HG03442 (cell line): ENCODE data around the gene ZCCHC3.
A peak's percentile ranks its signal among the peaks of the same experiment; 100 is the strongest.
"Not testable (repeated sequence)": the region's sequence is repeated elsewhere in the genome, so short reads cannot be mapped to it uniquely, and the experiment has no call there.

Source experiments
- ATAC-seq: cut with Tn5 transposase; IDR thresholded peaks from one replicate; pipeline ENCODE4 v1.9.1; 2021; ENCODE audit warnings: mild to moderate bottlenecking, moderate library complexity; ENCODE audit not compliant: unreplicated experiment

ZCCHC3 gene, protein sequence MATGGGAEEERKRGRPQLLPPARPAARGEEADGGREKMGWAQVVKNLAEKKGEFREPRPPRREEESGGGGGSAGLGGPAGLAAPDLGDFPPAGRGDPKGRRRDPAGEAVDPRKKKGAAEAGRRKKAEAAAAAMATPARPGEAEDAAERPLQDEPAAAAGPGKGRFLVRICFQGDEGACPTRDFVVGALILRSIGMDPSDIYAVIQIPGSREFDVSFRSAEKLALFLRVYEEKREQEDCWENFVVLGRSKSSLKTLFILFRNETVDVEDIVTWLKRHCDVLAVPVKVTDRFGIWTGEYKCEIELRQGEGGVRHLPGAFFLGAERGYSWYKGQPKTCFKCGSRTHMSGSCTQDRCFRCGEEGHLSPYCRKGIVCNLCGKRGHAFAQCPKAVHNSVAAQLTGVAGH

DNA sequence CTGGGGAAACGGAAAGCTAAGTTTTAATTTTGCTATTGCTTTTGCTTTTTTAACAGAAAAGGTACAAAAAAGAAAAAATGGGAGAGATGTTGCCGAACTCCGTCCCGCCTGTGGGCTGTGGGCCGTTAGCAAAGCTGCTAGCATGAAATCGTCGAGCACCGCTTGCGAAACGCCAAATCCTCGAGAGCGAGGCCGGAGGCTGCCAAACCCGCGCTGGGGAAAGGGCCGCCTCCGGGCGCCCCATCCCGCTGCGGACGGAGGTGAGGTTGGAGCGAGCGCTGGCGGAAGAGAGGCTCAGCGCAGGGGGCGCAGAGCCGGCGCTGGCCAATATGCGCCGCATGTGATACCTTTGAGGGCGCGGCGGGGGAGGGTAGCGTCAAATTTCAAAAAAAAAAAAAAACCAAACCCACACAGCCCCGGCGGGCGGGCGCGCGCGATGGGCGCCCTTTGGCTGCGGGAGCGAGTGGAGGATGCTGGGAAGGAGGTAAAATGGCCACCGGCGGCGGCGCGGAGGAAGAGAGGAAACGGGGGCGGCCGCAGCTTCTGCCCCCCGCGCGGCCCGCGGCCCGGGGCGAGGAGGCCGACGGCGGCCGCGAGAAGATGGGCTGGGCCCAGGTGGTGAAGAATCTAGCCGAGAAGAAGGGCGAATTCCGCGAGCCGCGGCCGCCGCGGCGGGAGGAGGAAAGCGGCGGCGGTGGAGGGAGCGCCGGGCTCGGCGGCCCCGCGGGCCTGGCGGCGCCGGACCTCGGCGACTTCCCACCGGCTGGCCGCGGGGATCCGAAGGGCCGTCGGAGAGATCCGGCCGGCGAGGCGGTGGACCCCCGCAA is at the start of gene ZCCHC3:
Gene ZCCHC3, plus strand, starts transcription at position 473 of the 827 bp plus-strand sequence. Its CDS starts 17 bp downstream, at position 490.
- ATAC-seq = peak; percentile 75

DNA sequence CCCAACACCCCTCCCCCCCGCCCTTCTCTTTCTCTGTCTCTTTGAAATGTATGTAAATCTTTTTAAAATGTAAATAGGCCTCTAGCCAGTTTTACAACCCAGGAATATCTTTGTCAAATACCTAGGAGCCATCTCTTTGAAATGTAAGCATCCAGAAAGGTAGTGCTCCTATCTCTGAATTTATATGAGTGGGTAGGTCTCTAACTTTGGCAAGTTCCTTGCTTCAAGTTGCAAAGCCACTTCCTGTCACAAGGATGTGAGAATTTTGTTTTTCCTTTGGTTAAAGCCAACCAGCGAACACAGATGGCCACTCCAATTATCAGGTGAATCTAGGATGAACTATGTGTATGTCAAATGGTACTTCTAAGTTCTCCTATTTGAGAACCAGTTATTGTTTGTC is 46.0 kb upstream of the ZCCHC3 start:
- ATAC-seq = no peak

DNA sequence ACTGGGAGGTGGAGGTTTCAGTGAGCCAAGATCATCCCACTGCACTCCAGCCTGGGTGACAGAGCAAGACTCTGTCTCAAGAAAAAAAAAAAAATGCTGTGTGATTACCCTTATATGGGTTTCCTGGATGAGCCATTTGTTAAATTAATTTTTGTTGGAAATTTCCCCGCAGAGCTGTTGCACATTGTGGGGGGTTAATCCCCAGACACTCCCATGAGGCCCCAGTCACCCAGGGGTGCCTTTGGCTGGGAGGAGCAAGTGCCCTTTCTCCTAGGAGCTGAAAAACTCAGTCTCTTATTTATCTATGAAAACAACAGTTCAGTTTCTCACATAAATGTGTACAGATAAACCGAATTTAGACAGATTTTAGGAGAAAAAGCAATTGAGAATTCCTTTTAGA is 44.6 kb upstream of the ZCCHC3 start:
- no peak for ATAC-seq

DNA sequence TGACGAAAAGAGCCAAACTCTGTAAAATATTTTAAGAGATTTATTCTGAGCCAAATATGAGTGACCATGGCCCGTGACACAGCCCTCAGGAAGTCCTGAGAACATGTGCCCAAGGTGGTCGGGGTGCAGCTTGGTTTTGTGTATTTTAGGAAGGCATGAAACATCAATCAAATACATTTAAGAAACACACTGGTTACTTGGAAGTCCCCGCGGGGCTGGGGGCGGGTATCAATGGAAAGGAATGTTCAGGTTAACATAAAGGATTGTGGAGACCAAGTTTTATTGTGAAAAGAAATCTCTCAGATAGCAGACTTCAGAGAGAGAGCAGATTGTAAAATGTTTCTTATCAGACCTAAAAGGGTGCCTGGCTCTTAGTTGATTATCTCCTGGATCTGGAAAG is 43.9 kb upstream of the ZCCHC3 start:
- ATAC-seq = not testable (repeated sequence)

DNA sequence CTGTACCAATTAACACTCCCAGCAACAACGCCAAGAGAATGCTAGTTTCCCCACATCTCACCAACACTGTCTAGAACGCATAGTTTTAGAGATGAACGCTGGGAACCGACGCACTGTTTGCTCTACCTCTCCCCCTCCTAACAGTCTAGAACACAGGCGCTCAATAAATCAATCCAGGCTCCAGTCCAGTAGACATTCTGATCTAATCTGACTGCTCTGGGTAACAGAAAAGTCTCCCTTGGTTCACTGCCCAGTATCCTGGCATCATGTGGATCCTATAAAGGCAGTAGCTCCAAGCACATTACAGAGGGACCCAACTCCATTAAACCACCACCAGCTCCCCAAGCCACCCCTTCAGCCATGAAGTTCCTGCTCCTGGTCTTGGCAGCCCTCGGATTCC is 40.0 kb upstream of the ZCCHC3 start, which contains the start of gene DEFB132:
Gene DEFB132, plus strand, starts transcription at position 306 of the 400 bp plus-strand sequence. Its CDS starts 55 bp downstream, at position 361.
- no peak for ATAC-seq

DNA sequence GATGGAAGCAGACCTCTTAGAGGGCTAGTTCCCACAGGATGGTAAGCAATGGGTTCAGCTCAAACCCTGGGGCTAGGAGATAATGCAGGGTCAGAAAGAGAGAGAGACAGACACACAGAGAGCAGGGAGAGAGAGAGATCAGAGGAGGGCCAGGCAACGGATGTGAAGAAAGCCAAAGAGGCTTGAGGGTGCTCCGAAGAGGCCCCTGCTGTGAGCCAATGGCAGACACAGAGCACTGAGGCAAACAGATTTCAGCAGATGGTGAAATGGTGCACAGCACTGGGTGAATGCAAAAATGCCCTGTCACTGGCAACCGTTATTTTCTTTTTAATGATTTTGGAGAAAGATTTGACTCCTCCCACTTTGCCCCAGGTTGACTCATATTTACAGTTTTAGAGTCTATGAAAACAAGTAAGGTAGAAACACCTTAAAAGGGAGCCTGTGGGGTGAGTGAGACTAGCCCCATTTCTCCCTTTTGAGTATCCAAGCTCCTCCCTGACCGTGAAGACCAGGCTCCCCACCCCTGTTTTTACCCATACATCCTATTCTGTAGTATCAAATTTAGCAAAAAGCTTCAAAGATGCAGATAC is 39.0 kb upstream of the ZCCHC3 start:
- no peak for ATAC-seq

DNA sequence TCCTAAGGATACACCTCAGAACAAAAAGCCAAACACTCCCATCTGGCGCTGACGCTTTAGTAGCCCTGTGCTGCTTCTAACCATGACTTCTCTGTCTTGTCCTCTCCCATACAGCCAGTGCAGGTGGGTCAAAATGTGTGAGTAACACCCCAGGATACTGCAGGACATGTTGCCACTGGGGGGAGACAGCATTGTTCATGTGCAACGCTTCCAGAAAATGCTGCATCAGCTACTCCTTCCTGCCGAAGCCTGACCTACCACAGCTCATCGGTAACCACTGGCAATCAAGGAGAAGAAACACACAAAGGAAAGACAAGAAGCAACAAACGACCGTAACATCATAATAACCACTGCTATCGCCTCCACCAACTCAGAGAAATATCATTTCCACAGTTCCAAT is 38.4 kb upstream of the ZCCHC3 start:
- ATAC-seq = no peak

DNA sequence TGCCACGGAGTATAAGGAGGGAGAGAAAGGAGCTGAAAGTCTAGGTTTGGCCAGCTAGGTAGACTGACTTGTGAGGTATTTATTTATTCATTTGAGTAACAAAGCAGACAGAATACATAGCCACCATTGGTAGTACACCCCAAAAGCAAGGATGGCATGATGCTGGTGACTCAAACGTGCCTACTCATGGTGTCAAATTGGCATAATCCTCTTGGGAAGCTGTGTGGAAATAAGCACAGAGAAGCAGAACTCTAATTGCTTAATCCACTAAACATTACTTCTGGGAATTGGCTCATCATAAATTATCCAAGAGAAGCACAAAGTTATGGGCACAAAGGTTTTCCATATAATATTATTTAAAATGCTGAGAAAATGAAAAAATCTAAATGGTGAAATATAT is 37.4 kb upstream of the ZCCHC3 start:
- ATAC-seq = no peak

DNA sequence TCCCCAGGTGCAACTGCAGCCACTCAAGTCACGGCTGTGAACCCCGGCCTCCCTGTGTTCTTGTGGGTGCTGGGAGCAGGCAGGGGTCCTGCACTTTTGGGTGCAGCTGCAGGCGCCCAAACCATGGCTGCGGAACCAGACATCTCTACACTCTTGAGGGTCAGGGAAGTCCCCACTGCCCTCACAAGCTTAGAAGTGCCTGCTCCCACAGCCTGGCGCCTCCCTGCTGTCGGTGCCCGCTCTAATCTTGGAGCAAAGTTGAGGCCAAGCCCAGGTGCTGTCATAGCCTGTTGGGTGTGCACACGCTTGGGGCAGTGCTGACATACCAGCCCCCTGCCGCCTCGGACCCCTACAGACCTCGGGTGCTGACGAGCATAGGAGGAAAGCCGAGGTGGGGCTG is 33.7 kb upstream of the ZCCHC3 start:
- no peak for ATAC-seq

DNA sequence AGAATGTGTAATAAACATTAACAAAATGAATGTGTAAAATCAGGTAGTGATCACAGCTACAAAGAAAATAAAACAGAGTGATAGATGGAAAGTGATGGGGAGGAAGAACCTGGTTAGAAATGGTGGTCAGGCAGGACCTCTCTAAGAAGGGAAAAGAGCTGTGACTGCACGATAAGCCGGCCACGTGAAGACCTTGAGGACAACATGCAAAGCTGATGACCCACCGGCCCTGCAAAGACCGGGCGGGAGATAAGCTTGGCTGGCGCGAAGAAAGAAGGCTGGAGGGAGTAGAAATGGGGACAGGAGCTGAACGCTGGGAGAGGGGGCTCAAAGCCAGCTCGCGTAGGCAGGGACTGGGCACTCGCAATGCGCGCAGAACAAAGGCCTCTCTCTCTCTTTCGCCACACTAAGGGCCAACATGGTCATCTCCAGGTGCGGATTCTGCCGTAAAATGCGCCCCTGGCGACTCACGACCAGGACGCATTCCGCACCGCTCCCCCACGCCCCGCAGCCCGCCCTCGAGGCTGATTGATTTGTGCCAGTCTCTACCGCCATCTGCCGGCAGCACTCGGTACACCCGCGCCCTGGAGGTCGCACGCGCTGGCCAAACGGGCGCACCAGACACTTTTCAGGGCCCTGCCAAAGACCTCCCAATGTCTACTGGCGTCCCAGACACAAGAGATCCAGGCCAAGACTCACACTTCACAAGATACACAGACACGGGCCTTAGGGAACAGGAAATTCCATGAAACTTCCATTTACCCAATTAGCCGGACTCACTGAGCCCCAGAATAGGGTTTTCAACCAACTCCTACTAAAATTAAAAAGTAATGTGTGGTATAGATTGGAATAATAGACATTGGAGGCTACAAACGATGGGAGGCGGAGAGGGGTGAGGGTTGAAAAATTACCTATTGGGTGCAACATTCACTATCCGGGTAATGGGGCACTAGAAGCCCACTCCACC is 30.5 kb upstream of the ZCCHC3 start:
- ATAC-seq = peak; percentile 85

DNA sequence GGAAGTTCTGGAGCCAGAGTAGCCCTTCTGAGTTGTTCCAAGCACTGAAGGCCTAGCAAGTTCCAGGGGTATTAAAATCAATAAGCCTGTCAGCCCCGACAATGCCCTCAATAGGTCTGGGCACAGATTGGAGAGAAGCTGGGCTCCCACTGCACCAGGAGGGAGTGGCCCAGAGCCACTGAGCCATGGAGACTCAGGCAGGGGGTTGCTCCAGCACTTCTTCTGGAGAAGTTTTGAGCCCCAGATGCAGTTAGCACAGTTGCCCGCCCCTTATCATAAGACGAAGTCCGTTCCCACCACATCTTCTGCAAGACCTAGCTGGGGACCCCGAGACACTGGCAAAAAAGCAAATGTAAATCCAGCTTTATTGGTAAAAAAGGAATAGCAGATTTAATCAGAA is 26.9 kb upstream of the ZCCHC3 start:
- ATAC-seq = no peak

DNA sequence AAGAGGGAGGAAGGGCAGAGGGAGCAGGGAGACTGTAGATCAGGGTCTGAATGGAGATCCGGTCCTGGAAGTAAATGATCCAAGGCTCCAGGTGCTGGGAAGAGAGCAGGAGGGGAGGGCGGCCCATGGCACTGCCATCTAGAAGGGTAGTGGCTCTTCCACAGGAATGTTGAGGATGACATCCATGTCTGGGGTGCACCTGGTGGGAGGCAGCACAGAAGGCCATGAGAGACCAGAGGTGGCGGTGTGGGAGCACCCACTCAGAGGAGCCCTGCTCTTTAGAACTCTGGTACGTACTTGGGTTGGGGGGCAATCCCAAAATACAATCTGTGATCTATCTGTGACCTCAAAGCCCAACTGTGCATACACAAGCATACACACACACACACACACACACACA is 26.3 kb upstream of the ZCCHC3 start:
- ATAC-seq = no peak

DNA sequence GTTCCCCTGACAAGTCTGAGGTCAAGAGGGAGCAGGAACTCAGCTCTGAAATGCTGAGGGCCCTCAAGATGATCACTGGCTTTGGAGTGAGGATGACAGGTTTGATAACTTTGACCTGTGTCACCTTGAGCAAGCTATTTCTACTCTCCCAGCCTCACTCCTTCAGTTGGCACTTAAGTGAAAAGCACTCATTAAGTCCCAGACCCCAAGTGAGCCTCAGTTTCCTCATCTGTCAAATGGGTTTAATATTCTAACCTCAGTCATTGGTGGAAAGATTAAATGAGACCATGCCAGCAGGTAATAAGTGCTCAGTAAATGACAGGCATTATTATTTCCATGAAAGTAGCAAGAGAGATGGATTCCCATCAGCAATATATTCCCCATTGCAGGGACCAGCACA is 25.8 kb upstream of the ZCCHC3 start:
- ATAC-seq = no peak

DNA sequence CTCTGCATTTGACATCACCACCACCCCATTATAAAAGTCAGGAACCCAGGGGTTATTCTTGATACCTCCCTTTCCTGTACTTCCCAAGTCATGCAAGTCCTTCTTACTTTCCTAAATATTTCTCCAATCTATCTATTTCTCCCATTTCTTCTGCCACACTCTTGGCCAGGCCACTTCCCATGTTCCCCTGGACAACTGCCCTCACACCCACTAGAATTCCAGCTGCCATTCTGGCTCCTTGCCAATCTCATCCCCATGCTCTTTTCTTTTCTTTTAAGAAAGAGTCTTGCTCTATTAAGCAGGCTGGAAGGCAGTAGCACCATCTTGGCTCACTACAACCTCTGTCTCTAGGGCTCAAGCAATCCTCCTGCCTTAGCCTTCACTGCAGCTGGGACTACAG is 24.7 kb upstream of the ZCCHC3 start:
- ATAC-seq = no peak

DNA sequence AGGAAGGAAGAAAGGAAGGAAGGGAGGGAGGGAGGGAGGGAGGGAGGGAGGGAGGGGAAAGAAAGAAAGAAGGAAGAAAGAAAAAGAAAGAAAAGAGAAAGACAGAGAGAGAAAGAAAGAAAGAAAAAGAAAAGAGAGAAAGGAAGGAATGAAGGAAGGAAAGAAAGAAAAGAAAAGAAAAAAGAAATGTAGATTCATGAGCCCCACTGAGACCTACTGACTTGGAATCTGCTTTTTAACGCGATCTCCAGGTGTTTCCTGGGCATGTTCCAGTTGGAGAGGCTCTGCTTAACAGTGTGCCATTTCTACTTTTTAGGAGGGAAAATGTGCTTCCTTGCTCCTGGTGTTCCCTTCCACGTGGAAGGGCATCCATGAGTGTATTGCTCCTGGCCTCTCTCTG is 23.5 kb upstream of the ZCCHC3 start:
- no peak for ATAC-seq

DNA sequence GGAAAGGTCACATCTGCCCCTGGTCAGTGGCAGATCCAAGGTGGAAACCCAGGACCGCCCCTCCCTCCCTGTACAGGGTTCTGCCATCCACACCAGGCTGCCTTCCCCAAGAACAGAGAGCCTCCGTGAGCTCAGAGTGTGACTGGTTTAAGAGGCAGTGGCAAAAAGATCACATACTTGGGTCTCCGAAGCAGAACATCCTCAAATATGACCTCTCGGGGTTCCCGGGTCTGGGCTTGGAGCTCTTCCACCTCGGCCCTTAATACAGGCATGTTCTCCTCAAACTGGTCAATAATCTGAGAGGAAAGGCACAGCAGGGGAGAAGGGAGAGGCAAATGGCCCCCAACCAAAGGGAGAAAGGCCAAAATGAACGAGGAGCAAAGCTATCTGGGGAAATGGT is 21.6 kb upstream of the ZCCHC3 start:
- no peak for ATAC-seq

DNA sequence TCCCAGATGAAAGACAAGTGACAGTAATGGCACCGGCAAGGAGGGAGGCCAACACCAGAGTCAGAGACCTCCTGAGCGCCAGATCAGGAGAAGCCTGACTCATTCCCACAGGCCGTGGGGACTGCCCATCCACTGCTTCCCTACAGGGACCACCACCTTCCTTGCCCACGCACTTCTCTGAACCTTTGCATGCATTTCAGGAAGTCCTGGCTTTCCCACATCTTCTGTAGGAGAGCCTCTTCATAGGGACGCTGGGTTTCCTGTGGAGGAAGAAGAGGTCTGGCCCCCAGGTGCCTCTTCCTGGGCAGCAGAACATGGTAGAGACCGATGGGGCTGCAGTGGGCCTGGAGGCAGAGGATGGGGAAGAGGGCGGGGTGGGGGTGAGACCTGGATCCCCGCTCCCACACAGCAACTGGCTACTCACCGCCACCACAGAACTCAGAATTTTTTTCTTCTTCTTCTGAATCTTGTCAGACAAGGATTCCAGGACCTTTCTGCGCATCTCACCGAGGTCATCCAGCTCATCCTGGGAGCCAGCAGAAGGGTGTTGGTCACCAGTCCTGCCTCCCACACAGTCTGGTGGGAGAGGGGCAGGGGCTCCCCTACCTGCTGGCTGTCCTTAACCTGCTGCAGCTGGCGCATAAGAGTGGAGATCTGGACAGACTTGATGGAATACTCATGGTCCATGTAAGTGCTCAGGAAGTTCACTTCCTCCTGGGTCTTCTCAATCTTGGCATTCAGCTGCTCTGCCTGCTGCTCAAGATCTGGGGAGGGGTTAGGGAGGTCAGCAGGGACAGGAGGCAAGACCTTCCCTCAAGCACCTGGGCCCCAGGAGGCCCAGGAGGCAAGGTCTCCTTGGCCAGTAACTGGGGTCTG is 20.5 kb upstream of the ZCCHC3 start:
- no peak for ATAC-seq

DNA sequence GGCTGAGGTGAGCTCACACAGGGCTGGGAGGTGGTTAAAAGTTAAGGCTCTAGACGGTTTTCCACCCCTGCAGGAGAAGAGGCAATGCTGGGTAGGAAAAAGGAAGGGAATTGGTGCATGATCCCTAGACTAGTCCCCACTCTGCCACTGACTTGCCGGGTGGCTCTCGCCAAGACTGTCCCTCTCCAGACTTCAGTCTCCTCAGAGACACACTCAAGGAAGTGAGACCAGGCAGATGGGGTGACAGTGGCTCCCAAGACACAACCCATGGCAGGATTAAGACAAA is 19.9 kb upstream of the ZCCHC3 start:
- no peak for ATAC-seq

DNA sequence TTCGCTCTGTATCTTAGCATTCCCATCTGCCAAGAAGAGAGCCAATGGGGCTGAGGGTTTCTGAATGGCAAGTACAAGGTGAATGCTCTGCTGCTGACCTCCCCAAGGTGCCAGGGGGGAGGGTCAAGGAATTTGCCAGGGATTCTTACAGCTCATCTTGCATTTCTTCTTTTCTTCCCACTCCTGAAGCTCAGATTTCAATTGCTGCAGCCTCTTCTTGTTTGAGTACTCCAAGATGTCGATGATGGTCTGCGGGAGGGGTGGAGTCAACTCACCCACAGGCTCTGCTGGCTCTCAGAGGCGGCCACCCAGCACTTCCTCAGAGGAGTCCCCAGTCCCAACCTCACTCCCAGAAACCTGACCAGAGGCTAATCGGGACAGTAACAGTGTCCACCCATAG is 19.2 kb upstream of the ZCCHC3 start:
- ATAC-seq = no peak
